Left renal pelvis (tissue), 4 donors: Measurements from ENCODE around the gene RPL13. TPM values are rescaled to one million over a fixed set of nuclear protein-coding genes. Genes with fewer than 3 reads are reported as not detected.
"Not testable (repeated sequence)": the region's sequence is repeated elsewhere in the genome, so short reads cannot be mapped to it uniquely, and the experiment has no call there.

Experiments
- DNase-seq, 4 donors: peaks; one replicate each; pipeline ENCODE4 v3.0.0-alpha.2; 2013; ENCODE audit warnings: low read depth in 4 of 4, low spot score in 3 of 4
- polyA plus RNA-seq, 4 donors: library from polyadenylated mRNA; unstranded; fragments of 120-200 nt; gene quantifications; one replicate each; pipeline ENCODE4 v1.2.1, GENCODE V29; 2013; ENCODE audit not compliant: insufficient read length in 4 of 4

Gene RPL13
- polyA plus RNA-seq, 4 donors: 1,612 to 2,647 (median 1,789) TPM

- no peak for DNase-seq
Measured at GRCh38 chr16:89561884-89562599, 1.6 kb downstream of the RPL13 start.

GRCh38 chr16:89562939-89563338 lies 2.5 kb downstream of the RPL13 start:
- no peak for DNase-seq

- DNase-seq: no peak
Measured at GRCh38 chr16:89563639-89564392, 3.3 kb downstream of the RPL13 start.

- DNase-seq: no peak
Measured at GRCh38 chr16:89564476-89565255, 4.2 kb downstream of the RPL13 start.

- DNase-seq: no peak
Measured at GRCh38 chr16:89565256-89565505, 4.7 kb downstream of the RPL13 start.

GRCh38 chr16:89565506-89566372 lies 5.3 kb downstream of the RPL13 start:
- DNase-seq: no peak

GRCh38 chr16:89567656-89568594 lies 7.4 kb downstream of the RPL13 start:
- no peak for DNase-seq

- no peak for DNase-seq
Measured at GRCh38 chr16:89569506-89570341, 9.2 kb downstream of the RPL13 start.

- DNase-seq: no peak
Measured at GRCh38 chr16:89570342-89570923, 10.0 kb downstream of the RPL13 start.

GRCh38 chr16:89570983-89571598 lies 10.6 kb downstream of the RPL13 start:
- DNase-seq: not testable (repeated sequence)

GRCh38 chr16:89571636-89572035 lies 11.2 kb downstream of the RPL13 start:
- DNase-seq: no peak

- DNase-seq: no peak
Measured at GRCh38 chr16:89572073-89572484, 11.6 kb downstream of the RPL13 start.

- DNase-seq: no peak
Measured at GRCh38 chr16:89572485-89573205, 12.2 kb downstream of the RPL13 start.

- DNase-seq: no peak
Measured at GRCh38 chr16:89573826-89574680, 13.6 kb downstream of the RPL13 start.

- DNase-seq: no peak
Measured at GRCh38 chr16:89574681-89575246, 14.3 kb downstream of the RPL13 start.
